Small intestine (tissue), 7 donors: ENCODE results near the gene SEMA4D. TPM values are rescaled to one million over a fixed set of nuclear protein-coding genes. Genes with fewer than 3 reads are reported as not detected.
"Not testable (repeated sequence)": the region's sequence is repeated elsewhere in the genome, so short reads cannot be mapped to it uniquely, and the experiment has no call there.

Source experiments
- DNase-seq, 2 donors: peaks; one replicate each; pipeline versions ENCODE4 v3.0.0 to v3.0.0-alpha.2; 2013
- FAIRE-seq: peaks from 2 replicates; lab custom pipeline; 2012; peaks lifted over from hg19 to GRCh38; lab: Jason Lieb, UNC
- H3K27ac ChIP-seq, 3 donors: one replicate each; pipeline ENCODE4 v1.5.1; 2013; ENCODE audit warnings: low read length in 2 of 3, mild to moderate bottlenecking in 2 of 3, control low read depth in 1 of 3, inconsistent platforms in 1 of 3, low read depth in 1 of 3, moderate library complexity in 1 of 3
- H3K27me3 ChIP-seq, 3 donors: one replicate each; pipeline ENCODE4 v1.6.1; 2013; ENCODE audit warnings: low read length in 3 of 3, inconsistent platforms in 1 of 3; ENCODE audit not compliant: control insufficient read depth in 3 of 3, insufficient read depth in 3 of 3
- H3K36me3 ChIP-seq, 3 donors: one replicate each; pipeline ENCODE4 v1.6.1; 2013; ENCODE audit warnings: low read length in 3 of 3, inconsistent platforms in 1 of 3, low read depth in 1 of 3, mild to moderate bottlenecking in 1 of 3, moderate library complexity in 1 of 3; ENCODE audit not compliant: control insufficient read depth in 3 of 3, insufficient read depth in 2 of 3
- H3K4me1 ChIP-seq, 3 donors: one replicate each; pipeline ENCODE4 v1.6.1; 2013; ENCODE audit warnings: low read length in 2 of 3, inconsistent platforms in 1 of 3, low read depth in 1 of 3, mild to moderate bottlenecking in 1 of 3, moderate library complexity in 1 of 3; ENCODE audit not compliant: control insufficient read depth in 3 of 3, insufficient read depth in 2 of 3
- H3K4me3 ChIP-seq, 3 donors: one replicate each; pipeline ENCODE4 v1.5.1; 2013; ENCODE audit warnings: low read length in 3 of 3, control low read depth in 1 of 3, inconsistent platforms in 1 of 3, low read depth in 1 of 3, mild to moderate bottlenecking in 1 of 3, moderate library complexity in 1 of 3
- H3K9me3 ChIP-seq, 2 donors: one replicate each; pipeline ENCODE4 v1.6.1; 2013; ENCODE audit warnings: low read depth in 1 of 2, low read length in 1 of 2; ENCODE audit not compliant: control insufficient read depth in 2 of 2, insufficient read depth in 1 of 2
- WGBS, 3 donors: extraction: QIAGEN DNeasy Blood & Tissue Kit; methylation state at CpG; one replicate each; pipeline ENCODE4 v1.1.7; 2013; 5-methylcytosine and 5-hydroxymethylcytosine counted together
- polyA plus RNA-seq, 4 donors: library from polyadenylated mRNA; stranded (reverse) in 3 of 4; unstranded in 1 of 4; fragments of 200-250 nt in 3 of 4; fragments of 120-200 nt in 1 of 4; gene quantifications; one replicate each; pipeline versions ENCODE4 v1.2.1 to v1.2.3, GENCODE V29; 2013
- donor health status: healthy with polysubstance abuse.
- donor health status: control.
- donor health status: control.
- donor health status: Bipolar disorder and iron deficiency.
- donor health status: healthy.

SEMA4D gene
- polyA plus RNA-seq, 4 donors, result 0.67 to 29.7 (median 6.7) TPM

DNA sequence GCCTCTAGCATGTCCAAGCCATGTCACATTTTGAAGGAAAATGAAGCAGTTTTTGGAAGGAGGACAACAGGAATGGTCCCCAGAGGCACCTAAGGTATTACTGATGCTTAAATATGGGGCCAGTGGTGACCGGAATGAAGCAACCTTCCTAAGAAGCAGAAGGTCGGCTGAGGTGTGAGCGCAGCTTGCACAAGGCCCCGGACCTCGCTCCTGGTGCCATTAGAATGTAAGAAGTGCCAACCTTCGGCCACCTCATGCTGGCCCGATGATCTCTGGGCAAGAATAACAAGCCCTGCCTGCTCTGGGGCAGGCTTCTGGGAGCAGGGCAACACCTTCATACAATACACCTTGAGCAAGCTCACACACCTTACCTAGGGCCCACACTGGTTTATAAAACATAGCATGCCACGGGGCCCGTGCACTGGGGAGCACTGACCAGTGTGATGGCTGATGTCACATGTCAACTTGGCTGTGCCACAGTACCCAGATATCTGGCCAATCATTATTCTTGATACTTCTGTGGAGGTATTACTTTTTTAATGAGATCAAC is 21.9 kb downstream of the SEMA4D start:
- Histone ChIP-seq H3K27ac (no peak overlapping the region), H3K4me3 (no peak overlapping the region), H3K9me3 (peaks cover 0 to 7% of the 10 kb centered on the region in 2 donors), H3K27me3 (no peaks in the 10 kb centered on the region), H3K4me1 (peaks cover 0 to 24% (median 17%) of the 10 kb centered on the region in 3 donors), H3K36me3 (peaks cover 0 to 31% (median 0%) of the 10 kb centered on the region in 3 donors)
- DNase-seq (no peak), FAIRE-seq (no peak)
- WGBS, 3 donors, result 92 to 95% (median 94%) methylated on average over 9 of the region's 9 CpGs

DNA sequence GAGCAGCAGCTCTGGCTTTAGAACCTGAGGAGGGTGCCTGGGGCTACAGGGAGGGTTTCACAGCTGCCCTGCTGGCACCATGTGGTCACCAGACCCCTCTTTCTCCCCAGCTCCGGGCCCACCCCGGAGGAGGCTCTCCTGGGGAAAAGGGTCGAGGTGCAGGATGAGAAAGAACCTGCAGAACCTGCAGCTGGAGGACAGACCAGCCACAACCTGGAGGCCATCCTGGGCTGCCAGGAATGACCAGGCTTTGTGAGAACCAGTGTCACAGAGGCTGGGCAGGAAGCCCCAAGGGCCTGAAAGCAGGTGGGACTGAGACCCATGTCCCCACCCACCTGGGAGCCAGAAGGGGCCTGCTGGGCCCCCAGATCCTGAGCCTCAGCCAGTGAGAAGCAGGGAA is 23.0 kb downstream of the SEMA4D start:
- no peak for FAIRE-seq
- Histone ChIP-seq H3K9me3 (peaks cover 0 to 7% of the 10 kb centered on the region in 2 donors), H3K27me3 (no peaks in the 10 kb centered on the region), H3K4me3 (no peak overlapping the region), H3K36me3 (peaks cover 0 to 31% (median 0%) of the 10 kb centered on the region in 3 donors), H3K27ac (peak overlapping the region in 1 of 3 donors; percentile 82), H3K4me1 (peaks cover 0 to 24% (median 17%) of the 10 kb centered on the region in 3 donors)
- WGBS, 3 donors, result 70 to 78% (median 78%) methylated on average over 3 of the region's 3 CpGs
- no peak for DNase-seq

DNA sequence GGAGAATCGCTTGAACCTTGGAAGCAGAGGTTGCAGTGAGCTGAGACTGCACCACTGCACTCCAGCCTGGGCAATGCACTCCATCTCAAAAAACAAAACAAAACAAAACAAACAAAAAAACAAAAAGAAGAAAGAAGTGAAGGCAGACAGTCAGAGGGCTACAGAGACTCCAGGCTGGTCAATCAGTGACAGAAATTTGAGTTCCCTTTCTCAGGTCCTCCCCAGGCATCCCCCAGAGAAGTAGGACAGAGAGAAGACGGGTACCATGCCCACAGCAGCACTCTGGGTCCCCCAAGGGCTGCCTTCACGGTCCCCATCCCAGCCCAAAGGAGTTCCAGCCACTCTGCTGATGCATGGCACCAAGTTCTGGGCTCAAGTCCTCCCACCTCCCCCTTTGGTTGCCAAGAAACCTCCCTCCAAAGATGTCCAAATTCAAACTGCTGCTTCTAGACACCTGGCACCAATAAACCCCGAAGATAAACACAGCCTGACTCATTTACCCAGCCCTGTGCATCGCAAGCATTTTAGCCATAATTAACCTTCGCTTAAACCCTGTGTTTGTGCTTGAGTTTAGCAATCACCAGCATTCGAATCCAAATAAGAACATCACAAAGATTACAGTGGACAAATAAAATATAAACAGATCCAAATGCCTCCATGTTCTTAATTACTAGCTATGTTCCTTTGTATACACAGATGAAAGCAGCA is 24.0 kb downstream of the SEMA4D start:
- no peaks in the 10 kb centered on the region for H3K27me3 ChIP-seq
- no peak for FAIRE-seq
- no peak overlapping the region for H3K4me3 ChIP-seq
- peaks cover 0 to 24% (median 17%) of the 10 kb centered on the region in 3 donors for H3K4me1 ChIP-seq
- DNase-seq, result peak in 1 of 2 donors; percentile 28
- WGBS, 3 donors, result 51 to 62% (median 56%) methylated on average over 7 of the region's 7 CpGs
- peaks cover 0 to 2% of the 10 kb centered on the region in 2 donors for H3K9me3 ChIP-seq
- H3K27ac ChIP-seq, result peak overlapping the region in 1 of 3 donors; percentile 65
- H3K36me3 ChIP-seq, result peaks cover 0 to 25% (median 0%) of the 10 kb centered on the region in 3 donors

DNA sequence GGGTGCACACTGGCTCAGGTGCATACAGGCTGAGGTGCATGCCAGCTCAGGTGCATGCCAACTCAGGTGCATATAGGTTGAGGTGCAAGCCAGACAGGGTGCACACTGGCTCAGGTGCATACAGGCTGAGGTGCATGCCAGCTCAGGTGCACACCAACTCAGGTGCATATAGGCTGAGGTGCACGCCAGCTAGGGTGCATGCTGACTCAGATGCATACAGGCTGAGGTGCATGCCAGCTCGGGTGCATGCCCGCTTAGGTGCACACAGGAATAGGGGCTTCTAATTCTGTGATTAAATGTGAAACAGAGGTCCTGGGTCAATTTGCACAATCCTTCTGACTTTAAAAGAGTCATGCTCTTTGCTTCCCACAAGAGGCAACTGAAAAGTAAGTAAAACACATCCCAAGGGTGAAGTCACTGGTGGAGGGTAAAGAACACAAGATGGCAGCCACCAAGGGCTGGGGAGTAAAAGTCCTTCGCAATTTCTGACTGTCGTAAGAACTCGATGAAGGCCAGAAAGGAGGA is 26.1 kb downstream of the SEMA4D start:
- H3K4me1 ChIP-seq, result peaks cover 0 to 15% (median 12%) of the 10 kb centered on the region in 3 donors
- H3K36me3 ChIP-seq, result peaks cover 0 to 24% (median 0%) of the 10 kb centered on the region in 3 donors
- not testable (repeated sequence) for H3K27me3 ChIP-seq, H3K27ac ChIP-seq, H3K4me3 ChIP-seq, DNase-seq, FAIRE-seq, H3K9me3 ChIP-seq
- 88 to 93% (median 90%) methylated on average over 6 of the region's 6 CpGs for WGBS, 3 donors

DNA sequence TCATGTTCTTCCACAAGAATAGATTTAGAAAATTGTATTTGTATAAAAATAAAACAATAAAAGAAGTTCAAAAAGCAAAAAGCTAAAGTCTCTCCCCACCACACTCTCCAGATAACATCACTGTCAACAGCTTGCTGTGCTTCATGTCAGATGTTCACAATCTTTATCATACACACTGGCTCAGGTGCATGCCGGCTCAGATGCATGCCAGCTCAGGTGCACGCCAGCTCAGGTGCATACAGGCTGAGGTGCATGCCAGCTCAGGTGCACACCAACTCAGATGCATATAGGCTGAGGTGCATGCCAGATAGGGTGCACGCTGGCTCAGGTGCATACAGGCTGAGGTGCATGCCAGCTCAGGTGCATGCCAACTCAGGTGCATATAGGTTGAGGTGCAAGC is 26.5 kb downstream of the SEMA4D start:
- WGBS, 3 donors, result 67 to 88% (median 76%) methylated on average over 3 of the region's 3 CpGs
- Histone ChIP-seq H3K4me1 (peaks cover 0 to 10% (median 9%) of the 10 kb centered on the region in 3 donors), H3K27me3 (no peaks in the 10 kb centered on the region), H3K27ac (no peak overlapping the region), H3K9me3 (no peaks in the 10 kb centered on the region), H3K36me3 (peaks cover 0 to 22% (median 0%) of the 10 kb centered on the region in 3 donors), H3K4me3 (no peak overlapping the region)
- no peak for DNase-seq
- FAIRE-seq, result no peak

DNA sequence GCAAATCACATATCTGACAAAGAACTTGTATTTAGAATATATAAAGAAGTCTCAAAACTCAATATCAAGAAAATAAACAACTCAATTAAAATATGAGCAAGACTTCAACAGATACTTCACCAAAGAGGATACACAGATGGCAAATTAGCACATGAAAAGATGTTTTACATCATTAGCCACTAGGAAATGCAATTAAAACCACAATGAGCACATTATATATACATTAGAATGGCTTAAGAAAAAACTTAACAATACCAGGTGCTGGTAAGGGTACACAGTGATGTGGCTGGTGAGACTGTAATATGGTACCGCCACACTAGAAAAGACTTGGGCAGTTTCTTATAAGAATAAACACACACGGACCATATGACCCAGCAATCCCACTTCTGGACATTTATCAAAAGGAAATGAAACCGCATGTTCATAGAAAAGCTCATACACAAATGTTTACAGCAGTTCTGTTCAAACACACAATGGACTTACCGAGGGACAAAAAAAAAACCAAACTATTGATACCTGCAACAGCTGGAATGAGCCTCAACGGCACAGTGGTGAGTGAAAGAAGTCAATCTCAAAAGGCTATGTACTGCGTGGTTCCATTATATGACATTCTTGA is 27.6 kb downstream of the SEMA4D start:
- Histone ChIP-seq H3K9me3 (no peaks in the 10 kb centered on the region), H3K4me3 (no peak overlapping the region), H3K27ac (peak overlapping the region in 1 of 3 donors; percentile 32), H3K36me3 (peaks cover 0 to 18% (median 0%) of the 10 kb centered on the region in 3 donors), H3K4me1 (peaks cover 0 to 10% (median 9%) of the 10 kb centered on the region in 3 donors), H3K27me3 (no peaks in the 10 kb centered on the region)
- FAIRE-seq, result no peak
- 59 to 84% (median 62%) methylated on average over 6 of the region's 6 CpGs for WGBS, 3 donors
- no peak for DNase-seq

DNA sequence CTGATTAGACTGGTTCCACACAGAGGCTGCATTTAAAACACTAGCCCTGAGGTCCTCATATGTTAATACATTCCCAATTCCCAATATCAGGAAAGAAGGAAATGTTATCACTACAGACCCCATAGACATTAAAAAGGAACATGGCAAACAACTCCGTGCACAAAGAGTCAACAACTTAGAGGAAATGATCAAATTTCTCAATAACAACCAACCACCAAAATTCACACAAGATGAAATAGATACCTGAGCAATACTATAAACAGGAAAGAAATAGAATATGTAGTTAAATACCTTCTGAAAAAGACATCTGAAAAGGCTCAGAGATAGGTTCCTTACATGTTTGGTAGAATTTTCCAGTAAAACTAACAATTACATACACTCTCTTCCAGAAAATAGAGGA is 28.9 kb downstream of the SEMA4D start:
- DNase-seq, result no peak
- Histone ChIP-seq H3K4me1 (peaks cover 0 to 7% (median 2%) of the 10 kb centered on the region in 3 donors), H3K27me3 (no peaks in the 10 kb centered on the region), H3K36me3 (peaks cover 0 to 12% (median 0%) of the 10 kb centered on the region in 3 donors), H3K4me3 (no peak overlapping the region), H3K27ac (peak overlapping the region in 1 of 3 donors; percentile 77), H3K9me3 (no peaks in the 10 kb centered on the region)
- WGBS, 3 donors, result 60 to 94% (median 73%) methylated on average over 1 of the region's 1 CpG
- FAIRE-seq, result no peak

DNA sequence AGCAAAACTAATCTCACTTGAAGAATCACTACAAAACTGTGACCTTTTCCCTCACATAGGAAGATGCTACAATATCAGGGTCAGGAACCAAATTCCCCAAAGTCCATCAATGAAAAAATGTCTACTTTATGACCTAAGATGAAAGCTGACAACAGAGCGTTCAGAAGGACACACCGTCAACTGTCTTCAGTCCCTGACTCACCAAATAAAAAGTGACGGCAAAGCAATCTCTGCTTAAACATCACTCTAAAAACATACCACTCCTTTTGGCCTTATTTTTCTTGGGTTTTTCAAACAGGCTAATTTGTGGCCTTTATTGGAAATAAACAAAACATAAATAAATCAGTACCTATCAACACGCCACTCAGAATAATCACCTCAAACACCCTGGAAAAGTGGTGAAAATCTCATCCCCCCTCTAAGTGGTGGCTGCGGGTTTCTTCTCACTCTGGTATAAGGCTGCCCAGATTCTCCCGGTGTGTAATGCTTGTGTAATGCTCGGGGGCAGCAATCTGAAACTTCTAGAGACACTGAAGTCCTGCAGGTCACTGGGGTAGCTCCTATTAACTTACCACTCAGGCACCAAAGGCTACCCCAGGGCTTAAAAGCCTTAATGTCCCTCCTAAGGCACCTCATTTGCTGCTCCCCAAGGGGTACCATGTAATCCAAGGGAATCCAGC is 29.5 kb downstream of the SEMA4D start:
- Histone ChIP-seq H3K27ac (peak overlapping the region in 1 of 3 donors; percentile 77), H3K27me3 (no peaks in the 10 kb centered on the region), H3K36me3 (peaks cover 0 to 10% (median 0%) of the 10 kb centered on the region in 3 donors), H3K4me1 (peaks cover 0 to 7% (median 0%) of the 10 kb centered on the region in 3 donors), H3K4me3 (no peak overlapping the region), H3K9me3 (no peaks in the 10 kb centered on the region)
- DNase-seq (no peak), FAIRE-seq (no peak)
- WGBS, 3 donors, result 85 to 89% (median 86%) methylated on average over 7 of the region's 7 CpGs
